Muscle layer of colon (tissue), 2 donors: Measurements from ENCODE around the gene BCL11B.

Experiments
- H3K27ac ChIP-seq: one replicate; pipeline ENCODE4 v1.7.0; 2013; ENCODE audit warnings: low read depth, mild to moderate bottlenecking, low read length, moderate library complexity
- H3K27me3 ChIP-seq, 2 donors: one replicate each; pipeline ENCODE4 v1.7.0; 2013; ENCODE audit warnings: low read length in 2 of 2, mild to moderate bottlenecking in 2 of 2; ENCODE audit not compliant: insufficient read depth in 2 of 2, control insufficient read depth in 1 of 2
- H3K36me3 ChIP-seq: one replicate; pipeline ENCODE4 v1.7.0; 2013; ENCODE audit warnings: mild to moderate bottlenecking, low read length; ENCODE audit not compliant: insufficient read depth
- H3K4me1 ChIP-seq: one replicate; pipeline ENCODE4 v1.7.0; 2013; ENCODE audit warnings: mild to moderate bottlenecking, low read length; ENCODE audit not compliant: insufficient read depth
- H3K4me3 ChIP-seq, 2 donors: one replicate each; pipeline ENCODE4 v1.7.0; 2013; ENCODE audit warnings: low read length in 2 of 2, low read depth in 1 of 2, mild to moderate bottlenecking in 1 of 2, moderate library complexity in 1 of 2
- H3K9ac ChIP-seq: one replicate; pipeline ENCODE4 v1.7.0; 2013; ENCODE audit warnings: low read length
- H3K9me3 ChIP-seq: one replicate; pipeline ENCODE4 v1.7.0; 2013; ENCODE audit warnings: mild to moderate bottlenecking, low read length
- donor health status: abdominal sarcoma.
- donor health status: Adenocarcinoma of cecum.

Gene BCL11B

GRCh38 chr14:99257122-99257672, 14.8 kb downstream of the BCL11B start:
- no peaks in the 10 kb centered on the region for H3K9me3 ChIP-seq
- H3K9ac ChIP-seq = no peak overlapping the region
- H3K36me3 ChIP-seq = no peaks in the 10 kb centered on the region
- no peak overlapping the region for H3K27ac ChIP-seq
- peaks cover 3 to 13% of the 10 kb centered on the region in 2 donors for H3K27me3 ChIP-seq
- H3K4me1 ChIP-seq = no peaks in the 10 kb centered on the region
- H3K4me3 ChIP-seq = no peak overlapping the region

DNA sequence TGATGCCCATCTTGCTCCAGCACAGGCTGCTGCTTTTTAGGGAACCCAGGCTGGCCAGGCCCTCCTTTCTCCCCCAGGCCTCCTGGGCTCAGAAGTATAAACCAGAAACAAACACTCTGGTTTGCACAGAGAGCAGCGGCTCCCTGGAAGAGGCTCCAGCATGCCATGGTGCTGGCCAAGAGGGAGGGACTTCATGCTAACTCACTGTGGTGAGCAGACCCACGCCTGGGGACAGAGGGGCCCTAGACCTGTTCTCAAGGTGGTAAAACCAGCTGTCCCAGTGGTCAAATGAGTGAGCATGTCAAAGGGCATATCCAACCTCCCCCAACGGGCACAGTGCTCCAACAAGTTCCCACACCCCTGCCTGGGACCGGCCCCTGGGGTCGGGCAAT, 15.5 kb downstream of the BCL11B start:
- peaks cover 3 to 9% of the 10 kb centered on the region in 2 donors for H3K27me3 ChIP-seq

DNA sequence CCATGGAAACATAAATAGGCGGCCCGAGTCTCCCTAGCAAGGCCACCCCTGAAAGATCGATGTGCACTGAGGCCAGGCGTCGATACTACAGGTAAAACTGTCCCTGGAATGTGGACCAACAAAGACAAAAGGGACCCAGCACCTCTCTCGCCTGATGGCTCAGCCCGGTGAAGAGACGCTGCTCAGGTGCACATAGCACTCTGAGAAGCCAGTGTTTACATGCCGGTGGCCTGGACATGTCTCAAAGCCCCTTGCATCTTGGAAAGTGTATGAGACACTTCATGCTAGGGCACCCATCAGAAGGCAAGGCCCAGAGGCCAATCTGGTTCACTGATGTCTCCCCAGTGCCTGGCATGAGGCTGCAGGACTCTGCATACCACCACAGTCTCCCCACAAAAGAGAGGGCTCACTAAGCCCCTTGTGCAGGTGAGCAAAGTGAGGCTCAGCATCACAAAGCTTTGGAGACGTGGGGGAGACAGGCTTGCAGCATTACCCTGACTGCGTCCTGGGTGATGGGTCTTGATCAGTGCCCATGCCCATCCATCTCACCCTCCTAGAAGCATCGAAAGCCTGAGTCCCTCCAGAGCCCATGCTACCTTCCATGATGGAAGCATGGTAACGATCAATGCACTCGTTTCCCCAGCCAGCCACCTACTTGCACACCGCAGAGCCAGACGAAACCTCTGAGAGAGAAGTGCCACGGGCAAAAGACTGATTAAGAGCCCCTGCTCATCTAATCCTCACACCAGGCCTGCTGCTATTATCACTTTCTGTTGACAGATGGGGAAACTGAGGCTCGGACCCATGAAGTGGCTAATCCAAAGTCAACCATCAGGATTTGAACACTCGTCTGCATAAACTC, 16.1 kb downstream of the BCL11B start:
- H3K9me3 ChIP-seq = no peaks in the 10 kb centered on the region
- no peak overlapping the region for H3K27ac ChIP-seq
- H3K36me3 ChIP-seq = no peaks in the 10 kb centered on the region
- no peak overlapping the region for H3K4me3 ChIP-seq
- no peak overlapping the region for H3K9ac ChIP-seq
- H3K4me1 ChIP-seq = no peaks in the 10 kb centered on the region
- H3K27me3 ChIP-seq = peaks cover 3 to 9% of the 10 kb centered on the region in 2 donors

More for the DNA sequence above, 15.5 kb downstream of the BCL11B start:
- Histone ChIP-seq H3K27ac (no peak overlapping the region), H3K4me1 (no peaks in the 10 kb centered on the region), H3K9ac (no peak overlapping the region), H3K36me3 (no peaks in the 10 kb centered on the region), H3K9me3 (no peaks in the 10 kb centered on the region), H3K4me3 (no peak overlapping the region)

GRCh38 chr14:99254328-99255009, 17.5 kb downstream of the BCL11B start:
- Histone ChIP-seq H3K9ac (no peak overlapping the region), H3K27ac (no peak overlapping the region), H3K9me3 (no peaks in the 10 kb centered on the region), H3K27me3 (peaks cover 3 to 9% of the 10 kb centered on the region in 2 donors), H3K4me3 (no peak overlapping the region), H3K4me1 (no peaks in the 10 kb centered on the region), H3K36me3 (no peaks in the 10 kb centered on the region)

DNA sequence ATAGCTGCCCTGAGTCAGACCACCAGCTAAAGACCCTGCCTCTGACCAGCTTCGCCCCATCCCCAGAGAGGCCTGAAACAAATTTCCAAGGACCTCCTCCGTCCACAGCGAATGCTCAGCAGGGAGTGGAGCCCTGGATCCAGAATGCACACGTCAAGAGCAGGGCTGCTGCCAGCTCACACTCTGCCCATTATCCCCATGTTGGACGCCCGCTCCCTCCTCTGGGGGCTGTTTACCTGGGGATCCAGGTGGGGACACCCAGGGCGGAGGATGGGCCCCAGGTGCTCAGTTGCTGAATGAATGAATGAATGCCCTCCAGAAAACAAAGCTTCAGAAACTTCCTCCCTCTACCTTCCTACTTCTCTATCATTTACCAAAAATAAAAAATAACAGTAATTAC, 18.1 kb downstream of the BCL11B start:
- Histone ChIP-seq H3K36me3 (no peaks in the 10 kb centered on the region), H3K4me1 (no peaks in the 10 kb centered on the region), H3K27ac (no peak overlapping the region), H3K9ac (no peak overlapping the region), H3K4me3 (no peak overlapping the region), H3K27me3 (peaks cover 3 to 9% of the 10 kb centered on the region in 2 donors), H3K9me3 (no peaks in the 10 kb centered on the region)

DNA sequence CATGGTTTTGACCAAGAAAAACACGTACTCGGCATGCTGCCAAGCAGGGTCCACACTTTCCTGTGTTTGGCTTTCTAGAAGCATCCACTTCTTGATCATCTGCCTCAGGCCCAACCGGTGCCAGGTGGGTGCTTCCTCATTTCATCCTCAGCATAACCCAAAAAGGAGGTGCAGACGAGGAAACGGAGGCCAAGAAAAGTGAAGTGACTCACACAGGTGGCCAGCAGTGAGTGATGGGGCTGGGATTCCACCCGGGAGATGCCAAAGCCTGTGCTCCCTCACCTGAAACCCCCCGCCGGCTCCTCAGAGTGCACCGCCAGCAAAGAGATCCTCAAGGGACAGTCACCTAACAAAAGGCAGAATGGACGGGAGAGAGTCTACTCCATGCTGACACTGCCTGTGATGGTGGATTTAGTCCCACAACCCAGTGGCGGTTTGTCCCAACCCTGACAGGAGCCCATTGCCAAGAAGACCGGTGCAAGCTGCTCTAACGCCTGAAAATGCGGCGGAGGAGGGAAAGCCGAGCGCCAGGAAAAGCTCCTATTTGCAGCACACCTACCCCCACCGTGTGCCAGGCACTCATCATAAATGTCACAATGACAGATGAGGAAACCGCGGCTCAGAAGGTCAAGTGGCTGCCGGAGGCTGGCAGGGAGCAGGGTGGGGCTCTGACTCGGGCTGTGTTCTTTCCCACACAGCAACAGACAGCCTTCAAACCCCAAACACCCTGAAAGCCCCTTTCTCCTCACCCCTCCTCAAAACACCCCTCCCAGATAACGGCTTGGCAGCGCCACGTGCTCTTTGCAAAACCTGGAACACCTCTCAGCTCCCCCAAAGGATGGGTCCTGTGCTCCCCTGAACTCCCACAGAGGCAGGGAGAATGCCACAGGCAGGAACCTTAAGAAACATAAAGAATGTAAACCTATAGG, 18.8 kb downstream of the BCL11B start:
- Histone ChIP-seq H3K4me1 (no peaks in the 10 kb centered on the region), H3K9ac (no peak overlapping the region), H3K9me3 (no peaks in the 10 kb centered on the region), H3K27ac (no peak overlapping the region), H3K4me3 (no peak overlapping the region), H3K36me3 (no peaks in the 10 kb centered on the region), H3K27me3 (peaks cover 3 to 9% of the 10 kb centered on the region in 2 donors)

GRCh38 chr14:99252443-99252939, 19.5 kb downstream of the BCL11B start:
- H3K9me3 ChIP-seq = no peaks in the 10 kb centered on the region
- peaks cover 3 to 16% of the 10 kb centered on the region in 2 donors for H3K27me3 ChIP-seq
- no peak overlapping the region for H3K4me3 ChIP-seq
- H3K27ac ChIP-seq = no peak overlapping the region
- no peaks in the 10 kb centered on the region for H3K36me3 ChIP-seq
- no peak overlapping the region for H3K9ac ChIP-seq
- H3K4me1 ChIP-seq = no peaks in the 10 kb centered on the region

DNA sequence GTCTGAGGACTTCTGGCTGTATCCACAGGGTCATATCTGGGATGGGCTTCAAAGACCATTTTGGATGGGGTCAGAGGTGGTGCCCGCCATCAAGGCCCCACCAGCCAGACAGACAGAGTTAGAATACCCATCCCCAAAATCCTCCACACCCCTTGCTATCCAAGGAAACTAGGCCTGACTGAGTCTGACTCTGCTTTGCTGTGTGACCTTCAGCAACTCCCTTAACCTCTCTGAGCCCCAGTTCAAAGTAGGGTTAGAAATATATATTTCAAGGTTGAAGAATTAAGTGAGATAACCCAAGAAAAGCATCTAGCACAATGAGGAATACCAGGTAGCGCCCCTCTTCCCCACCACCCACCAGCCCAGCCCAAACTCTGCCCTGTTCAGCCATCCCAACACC, 20.3 kb downstream of the BCL11B start:
- Histone ChIP-seq H3K27ac (no peak overlapping the region), H3K4me1 (no peaks in the 10 kb centered on the region), H3K27me3 (peaks cover 3 to 19% of the 10 kb centered on the region in 2 donors)

GRCh38 chr14:99250636-99251208, 21.3 kb downstream of the BCL11B start:
- H3K36me3 ChIP-seq = no peaks in the 10 kb centered on the region
- H3K27ac ChIP-seq = no peak overlapping the region
- H3K27me3 ChIP-seq = peaks cover 3 to 29% of the 10 kb centered on the region in 2 donors
- H3K9ac ChIP-seq = no peak overlapping the region
- H3K9me3 ChIP-seq = no peaks in the 10 kb centered on the region
- no peak overlapping the region for H3K4me3 ChIP-seq
- no peaks in the 10 kb centered on the region for H3K4me1 ChIP-seq

More for the DNA sequence above, 20.3 kb downstream of the BCL11B start:
- Histone ChIP-seq H3K4me3 (no peak overlapping the region), H3K36me3 (no peaks in the 10 kb centered on the region), H3K9ac (no peak overlapping the region), H3K9me3 (no peaks in the 10 kb centered on the region)

GRCh38 chr14:99249389-99249788, 22.6 kb downstream of the BCL11B start:
- H3K4me1 ChIP-seq = no peaks in the 10 kb centered on the region
- H3K4me3 ChIP-seq = no peak overlapping the region
- no peak overlapping the region for H3K9ac ChIP-seq
- no peaks in the 10 kb centered on the region for H3K36me3 ChIP-seq
- H3K27ac ChIP-seq = no peak overlapping the region
- peaks cover 3 to 37% of the 10 kb centered on the region in 2 donors for H3K27me3 ChIP-seq
- no peaks in the 10 kb centered on the region for H3K9me3 ChIP-seq
